ENCODE data around the gene SNAI3. TPM values are rescaled to one million over a fixed set of nuclear protein-coding genes. Genes with fewer than 3 reads are reported as not detected.

SNAI3 gene
- total RNA-seq, 4 donors from 2014 or later: 0.70 to 0.80 TPM; not detected in 2

DNA sequence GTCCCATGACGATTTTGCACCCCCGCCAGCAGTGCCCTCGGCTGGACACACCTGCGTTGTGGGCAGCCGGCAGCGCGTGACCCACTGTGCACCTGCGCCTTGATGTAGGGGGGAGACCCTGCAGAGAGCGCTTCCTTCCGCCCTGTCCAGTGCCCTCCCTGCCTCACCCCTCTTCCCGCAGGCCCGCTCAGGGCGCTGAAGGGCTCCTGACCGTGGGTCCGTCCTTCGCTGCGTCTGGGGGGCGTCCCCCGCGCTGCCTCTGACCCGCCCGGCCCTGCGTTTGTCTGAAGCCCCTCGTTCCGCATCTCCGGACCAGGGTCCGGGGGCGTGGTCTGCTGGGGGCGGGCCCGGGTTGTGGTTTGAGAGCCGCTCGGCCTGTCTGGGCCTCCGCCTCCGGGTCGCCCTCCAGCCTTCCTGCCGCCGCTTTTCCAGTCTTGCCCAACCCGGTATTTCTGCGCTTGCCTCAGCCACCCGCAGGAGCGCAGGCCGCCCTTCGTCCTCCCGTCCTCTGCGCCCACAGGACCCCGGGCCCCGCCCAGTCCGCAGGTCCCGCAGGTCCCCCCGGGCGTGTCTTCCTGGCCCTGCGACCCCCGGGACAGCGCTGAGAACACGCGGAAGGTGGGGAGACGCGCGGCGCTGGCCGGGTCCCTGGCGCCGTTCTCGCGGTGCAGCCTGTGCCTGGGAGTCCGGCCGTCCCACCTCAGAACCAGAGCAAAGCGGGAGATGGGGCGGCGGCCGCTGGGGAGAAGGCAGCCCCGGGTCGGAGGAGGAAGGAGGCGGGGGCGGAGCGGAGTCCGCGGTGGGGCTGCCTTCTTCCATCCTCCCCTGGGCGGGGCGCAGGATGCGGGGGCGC lies 51.9 kb downstream of the SNAI3 start:
- no peaks in the 10 kb centered on the region for H3K27me3 ChIP-seq
- H3K36me3 ChIP-seq: peaks cover 0 to 32% (median 0%) of the 10 kb centered on the region in 3 donors
- H3K4me1 ChIP-seq: peaks cover 0 to 44% (median 27%) of the 10 kb centered on the region in 4 donors
- peak; percentile 69 to 93 (median 91) for DNase-seq
- no peaks in the 10 kb centered on the region for H3K9me3 ChIP-seq
- TF ChIP-seq, protein P1, sequence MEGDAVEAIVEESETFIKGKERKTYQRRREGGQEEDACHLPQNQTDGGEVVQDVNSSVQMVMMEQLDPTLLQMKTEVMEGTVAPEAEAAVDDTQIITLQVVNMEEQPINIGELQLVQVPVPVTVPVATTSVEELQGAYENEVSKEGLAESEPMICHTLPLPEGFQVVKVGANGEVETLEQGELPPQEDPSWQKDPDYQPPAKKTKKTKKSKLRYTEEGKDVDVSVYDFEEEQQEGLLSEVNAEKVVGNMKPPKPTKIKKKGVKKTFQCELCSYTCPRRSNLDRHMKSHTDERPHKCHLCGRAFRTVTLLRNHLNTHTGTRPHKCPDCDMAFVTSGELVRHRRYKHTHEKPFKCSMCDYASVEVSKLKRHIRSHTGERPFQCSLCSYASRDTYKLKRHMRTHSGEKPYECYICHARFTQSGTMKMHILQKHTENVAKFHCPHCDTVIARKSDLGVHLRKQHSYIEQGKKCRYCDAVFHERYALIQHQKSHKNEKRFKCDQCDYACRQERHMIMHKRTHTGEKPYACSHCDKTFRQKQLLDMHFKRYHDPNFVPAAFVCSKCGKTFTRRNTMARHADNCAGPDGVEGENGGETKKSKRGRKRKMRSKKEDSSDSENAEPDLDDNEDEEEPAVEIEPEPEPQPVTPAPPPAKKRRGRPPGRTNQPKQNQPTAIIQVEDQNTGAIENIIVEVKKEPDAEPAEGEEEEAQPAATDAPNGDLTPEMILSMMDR (IDR thresholded peaks at IDR 0.05): no peak
- TF ChIP-seq POLR2A (IDR thresholded peaks at IDR 0.05): no peak
- H3K4me3 ChIP-seq: peak overlapping the region; percentile 41 to 61 (median 53)
- peak overlapping the region; percentile 60 to 87 (median 74) for H3K27ac ChIP-seq

DNA sequence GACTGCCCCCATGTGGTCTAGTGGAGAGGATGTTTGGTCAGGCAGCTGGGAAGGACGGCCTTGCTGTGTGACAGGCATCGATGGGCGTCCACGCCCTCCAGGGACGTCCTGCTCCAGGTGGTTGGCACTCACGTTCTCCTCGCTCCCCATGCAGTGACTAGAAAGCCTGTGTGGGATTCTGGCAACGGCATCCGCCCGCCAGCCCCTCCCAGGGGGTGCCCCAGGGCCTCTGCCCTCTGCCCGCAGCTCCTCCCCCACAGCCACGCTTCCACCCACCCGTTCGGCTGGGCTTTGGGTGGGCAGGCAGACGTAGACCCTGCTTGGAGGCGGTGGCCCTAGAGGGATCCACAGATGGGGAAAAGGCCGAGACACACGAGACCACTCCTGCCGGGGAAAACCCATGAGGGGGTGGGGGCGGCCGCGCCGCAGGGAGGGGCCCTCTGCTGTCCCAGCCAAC lies 52.6 kb downstream of the SNAI3 start:
- H3K9me3 ChIP-seq: no peaks in the 10 kb centered on the region
- peaks cover 0 to 37% (median 22%) of the 10 kb centered on the region in 4 donors for H3K4me1 ChIP-seq
- TF ChIP-seq, protein P1 (IDR thresholded peaks at IDR 0.05): peak in 1 of 6 experiments; percentile 15
- TF ChIP-seq POLR2A (IDR thresholded peaks at IDR 0.05): no peak
- peak overlapping the region; percentile 41 to 61 (median 53) for H3K4me3 ChIP-seq
- H3K27me3 ChIP-seq: no peaks in the 10 kb centered on the region
- H3K27ac ChIP-seq: peak overlapping the region; percentile 60 to 87 (median 74)
- peaks cover 0 to 39% (median 0%) of the 10 kb centered on the region in 3 donors for H3K36me3 ChIP-seq
- DNase-seq: peak in 2 of 3 donors; percentile 61 to 80

DNA sequence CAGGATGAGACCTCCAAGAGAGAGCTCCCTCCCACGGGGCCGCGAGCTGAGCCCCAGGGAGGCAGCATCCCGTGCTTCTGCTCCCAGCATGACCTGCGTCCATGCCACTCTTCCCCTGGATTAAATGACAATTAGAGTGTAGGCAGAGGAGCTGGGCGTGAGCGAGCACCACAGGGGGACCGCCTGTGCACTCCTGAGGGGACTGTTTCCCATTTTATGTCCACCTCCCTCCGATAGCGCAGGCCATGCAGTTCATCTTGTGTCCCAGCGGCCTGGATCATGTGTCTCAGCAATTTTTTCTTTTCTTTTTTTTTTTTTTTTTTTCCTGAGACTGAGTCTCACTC lies 53.7 kb downstream of the SNAI3 start:
- Histone ChIP-seq H3K4me1 (peaks cover 0 to 27% (median 14%) of the 10 kb centered on the region in 4 donors), H3K27ac (no peak overlapping the region), H3K36me3 (peaks cover 0 to 51% (median 0%) of the 10 kb centered on the region in 3 donors), H3K27me3 (no peaks in the 10 kb centered on the region), H3K4me3 (no peak overlapping the region), H3K9me3 (no peaks in the 10 kb centered on the region)
- no peak for DNase-seq
- no peak for TF ChIP-seq POLR2A (IDR thresholded peaks at IDR 0.05)

DNA sequence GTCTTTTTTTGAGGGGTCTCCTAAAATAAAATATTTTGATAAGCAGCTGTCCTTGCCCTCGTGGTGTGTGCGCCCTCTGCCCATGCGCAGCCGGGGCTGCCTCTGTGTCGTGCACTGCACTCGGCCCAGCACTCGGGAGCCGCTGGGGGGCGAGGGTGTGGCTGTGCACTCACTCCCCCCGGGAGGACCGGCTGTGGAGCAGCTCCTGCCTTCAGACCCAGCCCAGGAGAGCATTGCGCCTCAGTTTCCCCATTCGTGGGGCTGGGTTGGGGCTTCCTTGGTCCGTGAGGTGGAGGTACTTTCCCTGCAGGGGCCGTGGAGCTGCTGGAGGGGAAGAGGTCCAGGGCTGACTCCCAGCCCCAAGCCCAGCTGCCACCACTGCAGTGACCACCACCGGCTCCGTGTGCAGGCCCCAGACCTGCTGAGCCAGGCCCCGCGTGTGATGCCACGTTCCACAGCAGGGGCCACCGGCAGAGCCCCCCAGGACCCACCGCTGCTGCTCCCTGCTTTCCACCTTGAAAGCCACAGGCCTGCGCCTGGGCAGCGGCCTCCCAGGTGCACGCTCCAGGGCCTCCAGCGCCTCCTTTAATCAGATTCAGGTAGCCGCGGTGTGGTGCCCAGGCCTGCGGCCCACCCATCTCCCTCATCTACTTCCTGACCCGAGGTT lies 54.3 kb downstream of the SNAI3 start:
- peaks cover 0 to 56% (median 0%) of the 10 kb centered on the region in 3 donors for H3K36me3 ChIP-seq
- H3K4me3 ChIP-seq: no peak overlapping the region
- no peak overlapping the region for H3K27ac ChIP-seq
- DNase-seq: no peak
- H3K4me1 ChIP-seq: peaks cover 0 to 25% (median 14%) of the 10 kb centered on the region in 4 donors
- no peak for TF ChIP-seq POLR2A (IDR thresholded peaks at IDR 0.05)
- TF ChIP-seq, protein P1 (IDR thresholded peaks at IDR 0.05): no peak
- H3K27me3 ChIP-seq: no peaks in the 10 kb centered on the region
- no peaks in the 10 kb centered on the region for H3K9me3 ChIP-seq

DNA sequence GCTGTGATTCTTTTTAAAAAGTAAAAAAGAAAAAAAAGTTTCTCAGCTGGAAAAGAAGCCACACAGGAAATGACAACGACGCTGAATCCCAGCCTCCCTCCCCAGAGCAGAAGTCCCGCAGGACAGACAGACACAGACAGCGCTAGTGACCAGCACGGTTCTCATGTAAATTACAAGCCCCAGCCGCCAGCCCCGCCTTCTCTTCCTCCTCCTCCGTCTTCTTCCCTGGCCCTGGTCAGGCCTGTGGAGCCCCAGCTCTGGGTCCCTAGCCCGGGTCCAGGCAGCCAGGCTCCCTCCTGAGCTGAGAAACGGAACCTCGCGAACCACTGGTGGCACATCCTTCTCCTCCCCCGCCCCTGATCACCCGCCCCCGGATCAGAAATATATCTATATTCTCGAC lies 54.9 kb downstream of the SNAI3 start:
- Histone ChIP-seq H3K27ac (no peak overlapping the region), H3K4me1 (peaks cover 0 to 24% (median 14%) of the 10 kb centered on the region in 4 donors), H3K36me3 (peaks cover 0 to 61% (median 0%) of the 10 kb centered on the region in 3 donors), H3K27me3 (no peaks in the 10 kb centered on the region), H3K9me3 (no peaks in the 10 kb centered on the region), H3K4me3 (no peak overlapping the region)
- no peak for TF ChIP-seq POLR2A (IDR thresholded peaks at IDR 0.05)
- TF ChIP-seq, protein P1 (IDR thresholded peaks at IDR 0.05): no peak
- DNase-seq: no peak

DNA sequence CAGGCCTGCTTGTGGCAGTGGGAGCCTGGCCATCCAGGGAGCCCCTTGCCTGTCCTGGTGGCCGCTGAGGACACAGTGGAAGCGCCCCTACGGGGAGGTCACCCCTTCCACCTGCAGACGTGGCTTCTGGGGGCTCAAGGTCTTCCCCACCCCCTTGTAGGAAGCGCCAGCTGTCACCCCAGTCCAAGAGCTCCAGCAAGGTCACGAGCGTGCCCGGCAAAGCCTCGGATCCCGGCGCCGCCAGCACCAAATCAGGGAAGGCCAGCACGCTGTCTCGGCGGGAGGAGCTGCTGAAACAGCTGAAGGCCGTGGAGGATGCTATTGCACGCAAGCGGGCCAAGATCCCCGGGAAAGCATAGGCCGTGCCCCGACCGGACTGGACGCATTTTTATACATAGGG lies 55.4 kb downstream of the SNAI3 start:
- TF ChIP-seq, protein P1 (IDR thresholded peaks at IDR 0.05): no peak
- TF ChIP-seq POLR2A (IDR thresholded peaks at IDR 0.05): no peak
- Histone ChIP-seq H3K9me3 (no peaks in the 10 kb centered on the region), H3K4me1 (peaks cover 0 to 24% (median 14%) of the 10 kb centered on the region in 4 donors), H3K4me3 (no peak overlapping the region), H3K27me3 (no peaks in the 10 kb centered on the region), H3K27ac (no peak overlapping the region), H3K36me3 (peaks cover 0 to 66% (median 0%) of the 10 kb centered on the region in 3 donors)
- DNase-seq: no peak

All from Peyer's patch (tissue), 4 donors.